Kidney glomerular epithelial cell (primary cell): Measurements from ENCODE around the gene DUSP28.

Experiments
- DNase-seq: peaks from one replicate; lab custom pipeline; 2025; lab: John Stamatoyannopoulos, UW

Gene DUSP28

GRCh38 chr2:240586919-240587800, 27.0 kb downstream of the DUSP28 start:
- DNase-seq: no peak

DNA sequence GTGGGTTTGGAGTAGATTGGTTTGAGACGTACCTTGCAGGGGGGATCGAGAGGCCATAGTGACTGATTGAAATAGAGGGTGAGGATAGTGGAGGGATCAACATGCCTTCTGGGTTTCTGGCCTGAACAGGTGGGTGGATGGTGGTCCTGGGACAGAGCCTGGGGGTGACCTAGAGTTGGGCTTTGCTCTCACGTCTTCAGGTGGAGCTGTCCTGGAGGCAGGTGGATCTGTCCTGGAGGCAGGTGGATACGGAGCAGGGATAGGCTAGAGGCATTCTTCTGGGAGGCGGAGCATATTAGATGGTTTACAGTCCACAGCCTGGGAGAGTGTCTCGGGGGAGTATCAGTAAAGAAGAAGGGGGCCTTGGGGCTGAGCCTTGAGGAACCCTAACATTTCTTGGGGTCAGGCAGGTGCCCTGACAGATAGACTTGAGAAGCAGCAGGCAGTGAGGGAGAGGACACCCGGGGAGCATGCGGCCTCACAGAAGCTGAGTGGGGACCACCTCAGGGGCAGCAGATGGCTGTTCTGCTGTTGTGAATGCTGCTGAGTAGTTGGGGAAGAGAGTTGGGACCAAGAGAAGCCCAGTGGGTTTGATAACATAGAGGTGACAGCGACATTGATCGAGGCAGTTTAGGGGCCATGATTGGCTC, 28.0 kb downstream of the DUSP28 start:
- DNase-seq: no peak

- no peak for DNase-seq
Measured at GRCh38 chr2:240588669-240589068, 28.5 kb downstream of the DUSP28 start.

DNA sequence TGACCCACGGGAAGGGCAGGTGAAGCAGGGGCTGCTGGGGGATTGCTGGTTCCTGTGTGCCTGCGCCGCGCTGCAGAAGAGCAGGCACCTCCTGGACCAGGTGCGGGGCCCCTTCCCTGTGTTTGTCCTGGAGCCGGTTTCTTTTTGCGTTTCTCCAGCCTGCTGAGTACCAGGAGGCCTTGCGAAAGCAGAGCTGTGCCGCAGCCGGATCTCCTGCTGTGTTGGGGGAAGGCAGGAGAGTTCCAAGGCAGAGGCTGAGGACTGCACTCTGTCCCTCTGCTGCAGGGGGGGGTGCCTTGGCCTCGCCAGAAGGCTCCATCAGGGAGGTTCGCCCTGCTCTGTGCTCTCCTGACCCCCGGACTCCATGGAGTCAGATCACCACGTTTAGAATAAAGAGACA, 29.2 kb downstream of the DUSP28 start:
- no peak for DNase-seq

- no peak for DNase-seq
Measured at GRCh38 chr2:240589850-240590525, 29.8 kb downstream of the DUSP28 start.

DNA sequence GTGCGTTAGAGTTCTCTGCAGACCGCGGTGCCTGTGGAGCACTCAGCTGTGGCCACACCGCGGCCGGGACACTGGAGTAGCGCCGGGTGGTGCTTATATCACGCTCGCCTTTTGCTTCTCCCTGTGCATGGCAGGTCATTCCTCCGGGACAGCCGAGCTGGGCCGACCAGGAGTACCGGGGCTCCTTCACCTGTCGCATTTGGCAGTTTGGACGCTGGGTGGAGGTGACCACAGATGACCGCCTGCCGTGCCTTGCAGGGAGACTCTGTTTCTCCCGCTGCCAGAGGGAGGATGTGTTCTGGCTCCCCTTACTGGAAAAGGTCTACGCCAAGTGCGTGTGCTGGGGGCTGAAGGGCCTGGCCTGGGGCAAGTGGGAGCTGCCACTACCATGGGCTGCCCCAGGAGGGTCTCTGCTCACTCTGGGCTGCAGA, 30.5 kb downstream of the DUSP28 start:
- no peak for DNase-seq

GRCh38 chr2:240591226-240591625, 31.1 kb downstream of the DUSP28 start:
- DNase-seq: no peak

- no peak for DNase-seq
Measured at GRCh38 chr2:240591784-240592183, 31.6 kb downstream of the DUSP28 start.

DNA sequence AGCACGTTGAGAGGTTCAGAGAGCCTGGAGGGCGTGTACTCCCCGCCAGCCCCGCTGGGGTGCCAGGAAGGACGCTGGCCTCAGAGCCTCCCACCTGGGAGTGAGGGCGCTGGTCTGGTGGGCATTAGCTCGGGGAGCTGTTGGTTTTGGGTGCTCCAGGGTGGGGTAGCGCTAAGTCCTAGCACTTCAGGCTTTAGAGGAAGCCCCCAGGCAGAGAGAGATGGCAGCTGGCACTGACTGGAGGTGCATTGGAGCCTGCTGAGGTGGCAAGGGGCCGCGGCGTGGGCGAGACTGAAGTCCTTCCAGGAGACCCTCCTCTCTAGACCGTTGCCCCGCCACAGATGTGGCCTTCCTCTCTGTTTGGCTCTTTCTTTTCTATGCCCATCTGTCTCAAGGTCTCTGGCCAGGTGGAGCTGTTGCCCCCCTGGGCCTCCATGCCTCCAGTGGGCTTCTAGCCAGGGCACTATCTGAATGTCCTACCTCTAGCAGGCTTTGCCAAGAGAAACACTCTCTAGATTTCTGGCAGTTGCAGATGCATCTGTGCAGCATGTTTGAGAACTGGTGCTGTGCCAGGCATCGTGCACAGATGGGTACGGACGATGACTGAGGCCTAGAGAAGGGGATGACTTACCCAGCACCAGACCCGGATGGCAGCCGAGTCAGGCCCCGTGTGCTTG, 33.0 kb downstream of the DUSP28 start:
- no peak for DNase-seq

GRCh38 chr2:240593703-240594451, 33.7 kb downstream of the DUSP28 start:
- DNase-seq: no peak

GRCh38 chr2:240594511-240595380, 34.6 kb downstream of the DUSP28 start:
- no peak for DNase-seq

- DNase-seq: no peak
Measured at GRCh38 chr2:240595381-240596079, 35.4 kb downstream of the DUSP28 start.

DNA sequence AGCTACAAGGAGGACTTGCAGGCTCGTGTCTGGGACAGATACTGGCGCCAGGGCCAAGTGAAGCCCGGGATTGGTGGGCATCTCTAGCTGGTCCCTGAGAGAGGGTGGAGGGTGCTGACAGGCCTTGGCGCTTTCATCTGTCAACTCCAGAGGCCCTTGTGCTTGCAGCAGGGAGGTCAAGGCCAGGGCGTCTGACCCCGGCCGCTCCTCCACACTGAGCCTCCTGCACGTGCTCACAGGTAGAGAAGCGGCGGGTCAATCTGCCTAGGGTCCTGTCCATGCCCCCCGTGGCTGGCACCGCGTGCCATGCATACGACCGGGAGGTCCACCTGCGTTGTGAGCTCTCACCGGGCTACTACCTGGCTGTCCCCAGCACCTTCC, 35.9 kb downstream of the DUSP28 start:
- no peak for DNase-seq

GRCh38 chr2:240596491-240596931, 36.4 kb downstream of the DUSP28 start:
- no peak for DNase-seq

- no peak for DNase-seq
Measured at GRCh38 chr2:240597054-240597418, 36.9 kb downstream of the DUSP28 start.

DNA sequence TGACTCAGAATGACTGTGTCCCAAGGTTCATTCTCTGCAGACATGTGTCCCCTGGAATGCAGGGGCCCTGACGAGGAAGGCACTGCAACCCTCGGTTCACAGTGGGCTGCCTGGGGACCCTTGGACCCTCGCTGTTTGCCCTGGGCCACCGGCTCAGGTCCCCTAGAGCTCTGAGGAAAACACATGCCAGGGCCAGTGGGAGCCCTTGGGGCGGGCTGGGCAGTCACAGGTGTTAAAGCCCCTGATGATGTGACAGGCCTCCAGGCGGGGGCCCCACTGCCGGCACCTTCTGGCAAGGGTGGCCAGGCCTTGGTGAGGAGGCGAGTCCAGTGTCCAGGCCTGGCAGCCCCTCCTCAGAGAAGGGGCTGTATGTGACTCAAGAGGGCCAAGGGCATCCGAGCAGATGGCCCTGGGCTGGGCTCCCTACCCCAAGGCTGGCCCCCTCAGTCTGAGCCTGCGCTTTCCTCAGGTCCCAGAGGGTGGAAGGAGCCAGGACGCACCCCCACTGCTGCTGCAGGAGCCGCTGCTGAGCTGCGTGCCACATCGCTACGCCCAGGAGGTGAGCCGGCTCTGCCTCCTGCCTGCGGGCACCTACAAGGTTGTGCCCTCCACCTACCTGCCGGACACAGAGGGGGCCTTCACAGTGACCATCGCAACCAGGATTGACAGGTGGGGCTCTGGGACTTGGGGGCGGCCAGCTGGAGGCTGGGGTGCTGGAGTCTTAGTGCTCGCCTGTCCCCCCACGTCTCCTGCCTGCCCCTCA, 37.4 kb downstream of the DUSP28 start:
- DNase-seq: no peak

- no peak for DNase-seq
Measured at GRCh38 chr2:240598311-240598911, 38.3 kb downstream of the DUSP28 start.

- DNase-seq: no peak
Measured at GRCh38 chr2:240599141-240599583, 39.0 kb downstream of the DUSP28 start.
